Anterior cingulate cortex (tissue), 58 donors: ENCODE results near the gene NUTM1.
"Not testable (repeated sequence)": the region's sequence is repeated elsewhere in the genome, so short reads cannot be mapped to it uniquely, and the experiment has no call there.

Experiments
- DNase-seq, 58 donors: peaks; one replicate each; lab custom pipeline; 2025; lab: John Stamatoyannopoulos, UW

The NUTM1 gene

GRCh38 chr15:34397637-34398259 is 54.6 kb downstream of the NUTM1 start:
- DNase-seq: not testable (repeated sequence)

- DNase-seq: not testable (repeated sequence)
Measured at GRCh38 chr15:34403160-34403598, 60.1 kb downstream of the NUTM1 start.

GRCh38 chr15:34403899-34404298 is 60.8 kb downstream of the NUTM1 start:
- not testable (repeated sequence) for DNase-seq
